GM18870 (cell line): ENCODE results near the gene DPP4.

Experiments
- ATAC-seq: cut with Tn5 transposase; IDR thresholded peaks from one replicate; pipeline ENCODE4 v1.9.1; 2021; ENCODE audit warnings: moderate library complexity; ENCODE audit not compliant: unreplicated experiment

The DPP4 gene

GRCh38 chr2:162022290-162022945 is 51.6 kb downstream of the DPP4 start:
- ATAC-seq, result no peak

GRCh38 chr2:162021516-162022058 is 52.4 kb downstream of the DPP4 start:
- ATAC-seq, result no peak

- ATAC-seq, result no peak
These were observed 55.5 kb downstream of the DPP4 start for GRCh38 chr2:162018530-162018929.

GRCh38 chr2:162017233-162017632 is 56.8 kb downstream of the DPP4 start:
- ATAC-seq, result no peak

GRCh38 chr2:162016080-162016479 is 57.9 kb downstream of the DPP4 start:
- ATAC-seq, result no peak

- no peak for ATAC-seq
These were observed 59.3 kb downstream of the DPP4 start for GRCh38 chr2:162014751-162015150.

- ATAC-seq, result no peak
These were observed 60.2 kb downstream of the DPP4 start for GRCh38 chr2:162013514-162014475.

- ATAC-seq, result no peak
These were observed 61.4 kb downstream of the DPP4 start for GRCh38 chr2:162012565-162013058.

- ATAC-seq, result no peak
These were observed 62.1 kb downstream of the DPP4 start for GRCh38 chr2:162011706-162012564.

- no peak for ATAC-seq
These were observed 64.5 kb downstream of the DPP4 start for GRCh38 chr2:162009543-162009942.

GRCh38 chr2:162007447-162008040 is 66.5 kb downstream of the DPP4 start:
- peak; percentile 44 for ATAC-seq

- ATAC-seq, result no peak
These were observed 67.7 kb downstream of the DPP4 start for GRCh38 chr2:162006337-162006736.

GRCh38 chr2:162004031-162004430 is 70.0 kb downstream of the DPP4 start:
- no peak for ATAC-seq

- no peak for ATAC-seq
These were observed 71.3 kb downstream of the DPP4 start for GRCh38 chr2:162002623-162003235.

- ATAC-seq, result no peak
These were observed 73.6 kb downstream of the DPP4 start for GRCh38 chr2:162000431-162000830.

GRCh38 chr2:161999321-161999720 is 74.7 kb downstream of the DPP4 start:
- ATAC-seq, result no peak

GRCh38 chr2:161998857-161999256 is 75.2 kb downstream of the DPP4 start:
- ATAC-seq, result no peak

- no peak for ATAC-seq
These were observed 76.0 kb downstream of the DPP4 start for GRCh38 chr2:161997916-161998471.

- no peak for ATAC-seq
These were observed 78.4 kb downstream of the DPP4 start for GRCh38 chr2:161995553-161996016.
